DND-41 (cell line): ENCODE data around the gene MRPL36.

ENCODE experiments used
- ATAC-seq: fragments of 200-7000 bp; cut with Tn5 transposase; 3 replicates; pipeline ENCODE4 v1.9.1; 2021; ENCODE audit warnings: low read depth; ENCODE audit not compliant: insufficient read depth
- DNase-seq: peaks from one replicate; pipeline ENCODE4 v3.0.0-alpha.2; 2020
- H2AFZ ChIP-seq: 2 replicates; pipeline ENCODE4 v1.6.0; 2012; ENCODE audit warnings: low read depth, low read length
- H3K27ac ChIP-seq: 2 replicates; pipeline ENCODE4 v1.5.1; 2012; ENCODE audit warnings: low read length, inconsistent platforms
- H3K27me3 ChIP-seq: fragments of 200-600 bp; sonication (generic); 2 replicates; pipeline ENCODE4 v1.6.0; 2012; ENCODE audit warnings: low read length, mild to moderate bottlenecking, inconsistent platforms; ENCODE audit not compliant: insufficient read depth, poor library complexity
- H3K36me3 ChIP-seq: 2 replicates; pipeline ENCODE4 v1.5.1; 2012; ENCODE audit warnings: low read length, inconsistent platforms; ENCODE audit not compliant: insufficient read depth
- H3K4me1 ChIP-seq: 2 replicates; pipeline ENCODE4 v1.5.1; 2012; ENCODE audit warnings: mild to moderate bottlenecking, low read length; ENCODE audit not compliant: insufficient read depth
- H3K4me2 ChIP-seq: 2 replicates; pipeline ENCODE4 v1.6.0; 2012; ENCODE audit warnings: mild to moderate bottlenecking, moderate library complexity, low read length, inconsistent platforms; ENCODE audit not compliant: insufficient read depth
- H3K4me3 ChIP-seq, 2 experiments: fragments of 200-600 bp in 1 of 2; shearing (Covaris generic) in 1 of 2; 2 replicates each; pipeline ENCODE4 v1.5.1; 2012 to 2016; ENCODE audit warnings: inconsistent platforms in 2 of 2, low read length in 2 of 2, mild to moderate bottlenecking in 2 of 2, low read depth in 1 of 2, moderate library complexity in 1 of 2
- H3K79me2 ChIP-seq: 2 replicates; pipeline ENCODE4 v1.6.0; 2012; ENCODE audit warnings: low read length, inconsistent platforms; ENCODE audit not compliant: insufficient read depth
- H3K9ac ChIP-seq: 2 replicates; pipeline ENCODE4 v1.6.0; 2012; ENCODE audit warnings: low read depth, mild to moderate bottlenecking, inconsistent platforms, low read length, moderate library complexity
- H3K9me3 ChIP-seq: 2 replicates; pipeline ENCODE4 v1.5.1; 2012; ENCODE audit warnings: low read length, moderate library complexity, mild to moderate bottlenecking, inconsistent platforms; ENCODE audit not compliant: insufficient read depth, severe bottlenecking
- H4K20me1 ChIP-seq: 2 replicates; pipeline ENCODE4 v1.6.0; 2012; ENCODE audit warnings: low read length; ENCODE audit not compliant: insufficient read depth
- CTCF ChIP-seq: IDR thresholded peaks from 2 replicates; pipeline ENCODE4 v1.5.1; 2012; ENCODE audit warnings: borderline replicate concordance, low read length, moderate library complexity, mild to moderate bottlenecking; ENCODE audit not compliant: poor library complexity, severe bottlenecking; ENCODE audit errors: extremely low read depth
- EZH2 ChIP-seq: IDR thresholded peaks from 3 replicates; pipeline ENCODE4 v1.6.1; 2012; ENCODE audit warnings: borderline replicate concordance, low read depth, mild to moderate bottlenecking, moderate library complexity, low read length, inconsistent platforms; ENCODE audit not compliant: severe bottlenecking

The MRPL36 gene

GRCh38 chr5:1797103-1797800 lies 2.4 kb downstream of the MRPL36 start:
- TF ChIP-seq CTCF (no peak), EZH2 (no peak)
- H3K4me2 ChIP-seq: peak overlapping the region; percentile 99
- no peak overlapping the region for H3K27ac ChIP-seq
- no peak overlapping the region for H2AFZ ChIP-seq
- DNase-seq (no peak), ATAC-seq (no peak)
- no peak overlapping the region for H3K9ac ChIP-seq
- peaks cover 31% of the 10 kb centered on the region; the same call in 1 of the 2 replicates for H4K20me1 ChIP-seq
- no peaks in the 10 kb centered on the region for H3K9me3 ChIP-seq
- peaks cover 32% of the 10 kb centered on the region for H3K4me1 ChIP-seq
- peaks cover 26% of the 10 kb centered on the region for H3K36me3 ChIP-seq
- H3K79me2 ChIP-seq: peaks cover 45% of the 10 kb centered on the region
- H3K27me3 ChIP-seq: no peaks in the 10 kb centered on the region
- H3K4me3 ChIP-seq: 0 out of 4 replicates have a peak overlapping the region, but pooled peaks of 1 of the 2 experiments have one; percentile 11

- ATAC-seq: no peak
- peaks cover 26% of the 10 kb centered on the region for H3K36me3 ChIP-seq
- H3K9me3 ChIP-seq: no peaks in the 10 kb centered on the region
- H3K27ac ChIP-seq: no peak overlapping the region
- H3K9ac ChIP-seq: no peak overlapping the region
- H3K79me2 ChIP-seq: peaks cover 38% of the 10 kb centered on the region
- H3K4me1 ChIP-seq: peaks cover 29% of the 10 kb centered on the region
- no peak for DNase-seq
- H3K4me2 ChIP-seq: peak overlapping the region; percentile 99
- no peaks in the 10 kb centered on the region for H3K27me3 ChIP-seq
- H4K20me1 ChIP-seq: peaks cover 31% of the 10 kb centered on the region; the same call in 1 of the 2 replicates
- no peak overlapping the region for H2AFZ ChIP-seq
- H3K4me3 ChIP-seq: no peak overlapping the region
- TF ChIP-seq EZH2 (no peak), CTCF (no peak)
Observed at GRCh38 chr5:1796371-1797102, 3.1 kb downstream of the MRPL36 start.

- H3K27ac ChIP-seq: no peak overlapping the region
- TF ChIP-seq CTCF: no peak
- no peak for TF ChIP-seq EZH2
- H4K20me1 ChIP-seq: peaks cover 28% of the 10 kb centered on the region; the same call in 1 of the 2 replicates
- no peak overlapping the region for H3K4me3 ChIP-seq
- ATAC-seq: no peak
- H2AFZ ChIP-seq: no peak overlapping the region
- no peak for DNase-seq
- no peaks in the 10 kb centered on the region for H3K27me3 ChIP-seq
- H3K4me1 ChIP-seq: peaks cover 29% of the 10 kb centered on the region
- H3K9ac ChIP-seq: no peak overlapping the region
- H3K36me3 ChIP-seq: peaks cover 26% of the 10 kb centered on the region
- no peaks in the 10 kb centered on the region for H3K9me3 ChIP-seq
- H3K4me2 ChIP-seq: no peak overlapping the region
- H3K79me2 ChIP-seq: peaks cover 32% of the 10 kb centered on the region
Observed at GRCh38 chr5:1795931-1796330, 3.7 kb downstream of the MRPL36 start.
